ENCODE results near the gene VENTX. TPM values are rescaled to one million over a fixed set of nuclear protein-coding genes. Genes with fewer than 3 reads are reported as not detected.

Gene VENTX
- polyA plus RNA-seq, 1 experiment = not detected

- no peaks in the 10 kb centered on the region for H3K36me3 ChIP-seq (ENCODE audit: control insufficient read depth, insufficient read depth, low read length)
- ChIA-PET POLR2A (no interaction called here), CTCF (interaction anchor here (0.5 to 0.7 kb wide), 2 partner anchors 11 to 154 kb away, joined by 3 to 4 read pairs; no protein-coding TSS in a partner anchor)
- no peak for TF ChIP-seq CTCF (IDR thresholded peaks at IDR 0.05; ENCODE audit: insufficient read depth, low read depth, low read length)
- no peak for DNase-seq (ENCODE audit: low read depth)
- no peaks in the 10 kb centered on the region for H3K27me3 ChIP-seq (ENCODE audit: control insufficient read depth, insufficient read depth, low read length)
- no peak overlapping the region for H3K4me3 ChIP-seq (ENCODE audit: low read depth, low read length)
These were observed 40.5 kb upstream of the VENTX start for GRCh38 chr10:133196936-133197758.

- Histone ChIP-seq H3K4me3 (ENCODE audit: low read depth, low read length) (no peak overlapping the region), H3K36me3 (ENCODE audit: control insufficient read depth, insufficient read depth, low read length) (no peaks in the 10 kb centered on the region), H3K27me3 (ENCODE audit: control insufficient read depth, insufficient read depth, low read length) (no peaks in the 10 kb centered on the region)
- no peak for DNase-seq (ENCODE audit: low read depth)
- CTCF ChIA-PET = interaction anchor here (0.5 to 0.7 kb wide), 2 partner anchors 12 to 155 kb away, joined by 3 to 4 read pairs; no protein-coding TSS in a partner anchor
- POLR2A ChIA-PET = no interaction called here
- no peak for TF ChIP-seq CTCF (IDR thresholded peaks at IDR 0.05; ENCODE audit: insufficient read depth, low read depth, low read length)
These were observed 39.9 kb upstream of the VENTX start for GRCh38 chr10:133197786-133198185.

- CTCF ChIA-PET = no interaction called here
These were observed 39.4 kb upstream of the VENTX start for GRCh38 chr10:133198206-133198605.

GRCh38 chr10:133198621-133199487 is 38.8 kb upstream of the VENTX start:
- no peaks in the 10 kb centered on the region for H3K27me3 ChIP-seq (ENCODE audit: control insufficient read depth, insufficient read depth, low read length)
- ChIA-PET POLR2A (no interaction called here), CTCF (no interaction called here)
- TF ChIP-seq CTCF (IDR thresholded peaks at IDR 0.05; ENCODE audit: insufficient read depth, low read depth, low read length) = no peak
- no peak for DNase-seq (ENCODE audit: low read depth)
- H3K36me3 ChIP-seq (ENCODE audit: control insufficient read depth, insufficient read depth, low read length) = no peaks in the 10 kb centered on the region
- H3K4me3 ChIP-seq (ENCODE audit: low read depth, low read length) = no peak overlapping the region

More at GRCh38 chr10:133198206-133198605, 39.4 kb upstream of the VENTX start:
- Histone ChIP-seq H3K4me3 (ENCODE audit: low read depth, low read length) (no peak overlapping the region), H3K36me3 (ENCODE audit: control insufficient read depth, insufficient read depth, low read length) (no peaks in the 10 kb centered on the region), H3K27me3 (ENCODE audit: control insufficient read depth, insufficient read depth, low read length) (no peaks in the 10 kb centered on the region)
- POLR2A ChIA-PET = no interaction called here
- DNase-seq (ENCODE audit: low read depth) = no peak
- no peak for TF ChIP-seq CTCF (IDR thresholded peaks at IDR 0.05; ENCODE audit: insufficient read depth, low read depth, low read length)

- TF ChIP-seq CTCF (IDR thresholded peaks at IDR 0.05; ENCODE audit: insufficient read depth, low read depth, low read length) = no peak
- Histone ChIP-seq H3K36me3 (ENCODE audit: control insufficient read depth, insufficient read depth, low read length) (no peaks in the 10 kb centered on the region), H3K4me3 (ENCODE audit: low read depth, low read length) (no peak overlapping the region), H3K27me3 (ENCODE audit: control insufficient read depth, insufficient read depth, low read length) (no peaks in the 10 kb centered on the region)
- no peak for DNase-seq (ENCODE audit: low read depth)
- POLR2A ChIA-PET = no interaction called here
- CTCF ChIA-PET = no interaction called here
These were observed 38.2 kb upstream of the VENTX start for GRCh38 chr10:133199488-133199885.
